Measurements from ENCODE around the gene TWF2. TPM values are rescaled to one million over a fixed set of nuclear protein-coding genes. Genes with fewer than 3 reads are reported as not detected.
"Not testable (repeated sequence)": the region's sequence is repeated elsewhere in the genome, so short reads cannot be mapped to it uniquely, and the experiment has no call there.

Gene TWF2
- 10 to 100 TPM; 69.7 to 76.5 (median 72.8) TPM for total RNA-seq

DNA sequence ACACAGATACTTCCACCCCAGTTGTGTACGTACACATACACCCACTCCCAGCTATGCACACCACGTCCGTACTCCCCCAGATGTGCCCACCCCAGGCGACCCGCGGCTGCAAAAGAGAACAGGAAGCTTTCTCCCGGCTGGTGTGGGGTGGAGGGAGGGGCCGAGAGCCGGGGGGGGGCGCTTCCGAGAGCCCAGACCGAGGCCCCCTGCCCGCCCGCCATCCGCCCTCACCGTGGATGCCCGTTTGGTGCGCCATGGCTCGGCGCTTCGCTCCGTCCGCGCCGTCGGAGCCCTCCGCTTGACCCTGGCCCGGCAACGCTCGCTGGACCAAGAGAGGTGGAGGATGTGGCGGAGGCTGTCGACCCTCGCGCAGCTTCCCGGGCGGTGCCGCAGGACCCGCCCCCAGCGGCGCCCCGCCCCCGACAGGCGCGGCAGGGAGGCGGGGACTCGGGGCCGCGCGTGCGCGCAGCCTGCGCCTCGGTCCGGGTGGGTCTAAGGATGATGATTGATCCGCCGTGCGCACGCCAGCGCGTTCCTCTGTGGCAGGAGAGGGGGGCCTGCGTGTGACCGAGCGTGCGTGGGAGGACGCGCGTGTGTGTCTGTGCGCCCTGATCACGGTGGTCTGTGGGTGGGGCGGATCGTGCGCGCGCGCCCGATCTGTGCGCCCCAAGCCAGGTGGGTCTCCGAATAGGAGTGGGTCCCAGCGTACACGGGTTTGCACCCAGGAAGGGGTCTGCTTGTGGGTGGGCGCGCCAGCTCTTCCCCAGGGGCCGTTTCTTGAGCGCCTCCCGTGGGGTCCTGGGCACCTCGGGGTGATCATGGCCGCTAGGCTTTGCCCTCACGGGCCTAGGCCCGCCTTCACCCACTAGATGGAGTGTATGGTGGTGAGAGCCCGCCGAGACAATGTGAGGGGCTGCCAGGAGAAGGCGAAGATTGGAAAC, at the start of gene TWF2:
Gene TWF2 (minus strand): TSS at position 398 of the 941 bp plus-strand sequence. CDS start 142 bp downstream, at position 256.
- peak within 1 kb of the TSS; percentile 96 for H3K4me3 Mint-ChIP-seq
- H3K9me3 Mint-ChIP-seq, result no peaks in the 10 kb centered on the region
- peaks cover 82% of the 10 kb centered on the region for H3K4me1 Mint-ChIP-seq (ENCODE audit: low read depth)
- peak; percentile 90 for DNase-seq
- no peaks in the 10 kb centered on the region for H3K27me3 Mint-ChIP-seq (ENCODE audit: low read depth)
- peak; percentile 84 to 86 for ATAC-seq
- H3K36me3 Mint-ChIP-seq (ENCODE audit: insufficient read depth), result no peaks in the 10 kb centered on the region

DNA sequence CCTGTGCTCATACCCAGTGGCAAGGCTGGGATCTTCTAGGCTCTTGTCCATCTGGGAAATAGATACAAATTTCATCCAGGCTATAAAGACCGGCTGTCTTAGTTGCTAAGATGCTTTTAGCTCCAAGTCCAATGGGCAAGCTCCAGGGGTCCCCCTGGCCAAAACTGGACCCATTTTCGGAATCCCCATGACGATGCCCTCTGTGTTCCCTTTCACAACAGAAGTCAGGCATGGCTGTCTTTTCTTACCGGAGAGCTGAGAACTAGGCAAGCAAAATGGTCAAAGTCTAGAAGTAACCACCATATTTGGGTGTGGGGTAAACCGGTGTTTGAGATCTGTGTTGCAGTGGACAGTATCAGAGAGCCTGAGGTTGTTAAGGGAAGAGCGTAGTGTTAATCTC, 49.7 kb upstream of the TWF2 start:
- ATAC-seq (no peak), DNase-seq (no peak)
- Mint-ChIP-seq H3K27me3 (ENCODE audit: low read depth) (no peaks in the 10 kb centered on the region), H3K9me3 (no peaks in the 10 kb centered on the region), H3K4me1 (ENCODE audit: low read depth) (peaks cover 29% of the 10 kb centered on the region), H3K4me3 (peak overlapping the region; percentile 98), H3K36me3 (ENCODE audit: insufficient read depth) (peaks cover 7% of the 10 kb centered on the region)

DNA sequence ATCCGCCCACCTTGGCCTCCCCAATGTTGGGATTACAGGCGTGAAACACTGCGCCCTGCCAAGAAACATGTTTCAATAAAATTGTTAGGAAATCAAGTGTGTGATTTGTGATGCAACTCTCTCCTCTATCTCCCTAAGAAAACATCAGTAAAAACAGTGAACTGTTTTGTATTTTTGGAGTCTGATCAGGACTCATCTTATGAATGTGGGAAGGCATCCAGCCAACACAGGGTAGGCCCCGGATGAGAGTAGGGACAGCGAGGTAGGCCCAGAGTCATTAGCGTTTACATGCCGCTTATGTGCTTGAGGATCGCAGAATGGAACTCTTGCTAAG, 47.8 kb upstream of the TWF2 start:
- DNase-seq, result no peak
- Mint-ChIP-seq H3K4me1 (ENCODE audit: low read depth) (peaks cover 45% of the 10 kb centered on the region), H3K4me3 (peak overlapping the region; percentile 98), H3K9me3 (no peaks in the 10 kb centered on the region), H3K36me3 (ENCODE audit: insufficient read depth) (peaks cover 4% of the 10 kb centered on the region), H3K27me3 (ENCODE audit: low read depth) (no peaks in the 10 kb centered on the region)
- ATAC-seq, result no peak

DNA sequence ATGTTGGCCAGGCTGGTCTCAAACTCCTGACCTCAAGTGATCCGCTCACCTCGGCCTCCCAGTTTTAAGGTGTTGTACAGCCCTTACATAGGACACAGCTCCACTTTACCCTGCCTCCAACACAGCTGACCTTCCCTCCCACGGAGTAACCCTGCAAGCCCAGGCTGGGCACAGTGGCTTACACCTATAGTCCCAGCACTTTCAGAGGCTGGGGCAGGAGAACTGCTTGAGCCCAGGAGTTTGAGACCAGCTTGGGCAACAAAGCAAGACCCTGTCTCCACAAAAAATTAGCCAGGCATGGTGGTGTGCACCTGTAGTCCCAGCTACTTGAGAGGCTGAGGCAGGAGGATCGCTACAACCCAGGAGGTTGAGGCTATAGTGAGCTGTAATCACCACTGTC, 45.1 kb upstream of the TWF2 start:
- not testable (repeated sequence) for H3K4me3 Mint-ChIP-seq; H3K27me3 Mint-ChIP-seq (ENCODE audit: low read depth); H3K36me3 Mint-ChIP-seq (ENCODE audit: insufficient read depth); DNase-seq; ATAC-seq; H3K9me3 Mint-ChIP-seq
- H3K4me1 Mint-ChIP-seq (ENCODE audit: low read depth), result peaks cover 55% of the 10 kb centered on the region

DNA sequence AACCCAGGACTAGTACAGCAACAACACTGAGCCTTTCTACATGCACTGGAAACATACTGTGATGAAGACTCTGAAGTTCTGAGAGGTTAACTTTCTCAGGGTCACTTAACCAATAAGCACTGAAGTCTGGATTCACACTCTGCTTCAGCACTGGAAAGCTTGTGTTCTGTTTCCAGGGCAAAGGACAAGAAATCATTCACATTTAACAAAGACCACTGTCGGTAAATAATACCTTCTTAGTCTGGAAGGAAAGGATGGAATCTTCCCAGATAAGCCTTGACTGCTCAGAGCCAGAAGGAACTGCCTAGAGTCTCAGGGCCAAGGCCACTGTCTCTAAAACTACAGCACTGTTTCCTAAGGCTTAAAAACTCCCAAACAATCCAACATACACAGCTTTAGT, 44.3 kb upstream of the TWF2 start:
- Mint-ChIP-seq H3K27me3 (ENCODE audit: low read depth) (no peaks in the 10 kb centered on the region), H3K36me3 (ENCODE audit: insufficient read depth) (no peaks in the 10 kb centered on the region), H3K4me1 (ENCODE audit: low read depth) (peaks cover 51% of the 10 kb centered on the region), H3K9me3 (no peaks in the 10 kb centered on the region), H3K4me3 (no peak overlapping the region)
- ATAC-seq (no peak), DNase-seq (no peak)

DNA sequence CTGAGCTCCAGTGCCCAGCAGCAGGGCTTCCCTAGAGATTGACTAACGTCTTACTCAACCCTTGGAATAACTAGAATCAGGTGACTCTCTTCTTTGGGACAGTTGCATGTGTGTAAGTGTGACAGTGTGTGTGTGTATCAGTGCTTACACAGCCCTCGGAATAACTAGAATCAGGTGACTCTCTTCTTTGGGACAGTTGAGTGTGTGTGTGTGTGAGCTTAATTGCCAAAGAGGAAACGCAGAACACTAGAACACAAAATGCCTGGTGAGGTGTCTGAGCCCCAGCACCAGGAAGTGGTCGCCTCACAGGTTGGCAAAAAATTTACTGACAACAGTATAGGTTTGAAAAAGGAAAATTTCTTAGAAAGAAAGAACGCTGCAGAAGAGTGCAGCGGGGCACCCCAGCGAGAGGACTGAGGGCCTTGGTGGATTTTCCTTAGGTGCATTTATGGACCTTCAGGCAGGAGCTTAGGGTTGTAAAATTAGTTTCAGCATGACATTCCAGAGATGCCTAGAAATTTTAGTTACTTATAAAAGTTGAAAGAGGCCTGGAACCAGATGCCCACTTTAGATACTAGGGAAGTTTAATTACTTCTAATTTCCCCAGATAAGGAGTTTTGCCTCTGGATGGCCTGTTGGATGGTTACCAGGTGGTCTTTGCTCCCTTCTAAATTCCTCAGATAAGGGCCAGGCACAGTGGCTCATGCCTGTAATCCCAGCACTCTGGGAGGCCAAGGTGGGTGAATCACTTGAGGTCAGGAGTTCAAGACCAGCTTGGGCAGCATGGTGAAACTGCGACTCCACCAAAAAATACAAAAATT, 43.2 kb upstream of the TWF2 start:
- H3K27me3 Mint-ChIP-seq (ENCODE audit: low read depth), result no peaks in the 10 kb centered on the region
- DNase-seq (peak; percentile 24), ATAC-seq (no peak)
- no peaks in the 10 kb centered on the region for H3K9me3 Mint-ChIP-seq
- peaks cover 49% of the 10 kb centered on the region for H3K4me1 Mint-ChIP-seq (ENCODE audit: low read depth)
- peak overlapping the region; percentile 45 for H3K4me3 Mint-ChIP-seq
- peaks cover 4% of the 10 kb centered on the region for H3K36me3 Mint-ChIP-seq (ENCODE audit: insufficient read depth)

DNA sequence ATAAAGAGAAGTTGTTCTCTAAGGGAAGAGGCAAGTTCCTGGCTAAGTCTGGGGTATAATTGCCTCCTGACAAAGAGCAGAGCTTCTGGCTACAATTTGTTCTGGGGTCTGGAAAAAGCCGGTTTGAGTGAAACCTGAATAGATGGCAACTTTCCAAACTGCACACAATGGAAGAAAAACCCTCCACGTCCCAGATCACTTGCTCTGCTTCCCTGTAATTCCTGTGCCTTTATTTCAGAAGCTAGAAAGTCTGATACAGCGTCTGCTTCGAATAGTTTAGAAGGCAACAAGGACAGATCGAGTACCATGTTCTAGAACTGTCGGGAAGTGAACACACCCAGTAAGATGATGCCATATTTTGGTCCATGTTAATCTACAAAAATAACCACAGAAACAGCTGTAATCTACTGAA, 41.1 kb upstream of the TWF2 start:
- peaks cover 51% of the 10 kb centered on the region for H3K4me1 Mint-ChIP-seq (ENCODE audit: low read depth)
- peaks cover 15% of the 10 kb centered on the region for H3K36me3 Mint-ChIP-seq (ENCODE audit: insufficient read depth)
- ATAC-seq (no peak), DNase-seq (no peak)
- no peaks in the 10 kb centered on the region for H3K27me3 Mint-ChIP-seq (ENCODE audit: low read depth)
- no peaks in the 10 kb centered on the region for H3K9me3 Mint-ChIP-seq
- peak overlapping the region; percentile 95 for H3K4me3 Mint-ChIP-seq

DNA sequence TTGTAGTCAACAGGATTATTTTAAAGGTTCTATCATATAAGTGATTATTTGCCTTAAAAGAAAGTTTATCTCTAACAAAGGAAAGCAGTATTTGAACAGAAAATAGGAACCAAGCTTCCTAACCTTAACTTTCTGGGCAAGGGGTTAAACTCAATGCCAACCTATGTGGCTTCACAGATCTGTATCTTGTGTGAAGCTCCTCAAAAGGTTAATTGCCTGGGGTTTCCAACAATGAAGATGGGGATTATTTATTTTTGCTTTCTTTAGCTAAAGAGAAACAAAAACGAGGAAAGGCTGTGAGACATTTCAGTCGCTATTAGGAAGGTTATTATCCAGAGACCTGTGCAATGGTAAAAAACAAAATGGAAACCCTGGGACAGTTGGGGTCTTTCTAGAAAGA, 40.6 kb upstream of the TWF2 start:
- Mint-ChIP-seq H3K9me3 (no peaks in the 10 kb centered on the region), H3K36me3 (ENCODE audit: insufficient read depth) (peaks cover 15% of the 10 kb centered on the region), H3K27me3 (ENCODE audit: low read depth) (no peaks in the 10 kb centered on the region), H3K4me3 (peak overlapping the region; percentile 95), H3K4me1 (ENCODE audit: low read depth) (peaks cover 52% of the 10 kb centered on the region)
- ATAC-seq (no peak), DNase-seq (no peak)

DNA sequence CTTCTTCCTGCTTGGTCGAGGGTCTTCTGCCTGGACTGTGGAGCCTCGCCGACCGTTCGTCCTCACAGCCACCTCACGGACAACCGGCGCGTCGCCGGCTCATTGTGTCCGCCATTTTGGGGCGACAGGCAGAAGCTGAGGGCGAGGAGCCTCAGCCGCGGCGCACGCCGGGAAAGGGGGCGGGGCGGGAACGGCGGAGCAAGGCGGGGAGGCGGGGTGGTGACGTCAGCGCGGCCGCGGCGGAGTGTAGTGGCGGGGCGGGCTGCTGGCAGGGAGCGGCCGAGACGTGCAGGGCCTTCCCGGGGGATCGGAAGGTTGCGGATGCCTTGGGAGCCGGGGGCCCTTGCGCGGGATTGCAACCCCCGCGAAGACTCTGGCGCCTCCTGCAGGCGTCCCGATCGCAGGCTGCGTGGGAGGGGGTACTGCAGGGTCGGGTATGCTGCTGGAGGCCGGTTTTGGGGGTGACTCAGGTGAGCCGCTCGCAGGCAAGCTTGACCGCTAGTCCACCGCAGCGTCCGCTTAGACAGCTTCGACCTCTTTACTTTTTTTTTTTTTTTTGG, 39.6 kb upstream of the TWF2 start, which contains the start of gene WDR82:
Gene WDR82 (minus strand): TSS at position 140 of the 560 bp plus-strand sequence. CDS start 288 bp downstream, outside the sequence.
- H3K27me3 Mint-ChIP-seq (ENCODE audit: low read depth), result no peaks in the 10 kb centered on the region
- peak within 1 kb of the TSS; percentile 95 for H3K4me3 Mint-ChIP-seq
- peaks cover 60% of the 10 kb centered on the region for H3K4me1 Mint-ChIP-seq (ENCODE audit: low read depth)
- ATAC-seq, result peak; percentile 82 to 83
- peaks cover 21% of the 10 kb centered on the region for H3K36me3 Mint-ChIP-seq (ENCODE audit: insufficient read depth)
- peak; percentile 98 for DNase-seq
- H3K9me3 Mint-ChIP-seq, result no peaks in the 10 kb centered on the region

DNA sequence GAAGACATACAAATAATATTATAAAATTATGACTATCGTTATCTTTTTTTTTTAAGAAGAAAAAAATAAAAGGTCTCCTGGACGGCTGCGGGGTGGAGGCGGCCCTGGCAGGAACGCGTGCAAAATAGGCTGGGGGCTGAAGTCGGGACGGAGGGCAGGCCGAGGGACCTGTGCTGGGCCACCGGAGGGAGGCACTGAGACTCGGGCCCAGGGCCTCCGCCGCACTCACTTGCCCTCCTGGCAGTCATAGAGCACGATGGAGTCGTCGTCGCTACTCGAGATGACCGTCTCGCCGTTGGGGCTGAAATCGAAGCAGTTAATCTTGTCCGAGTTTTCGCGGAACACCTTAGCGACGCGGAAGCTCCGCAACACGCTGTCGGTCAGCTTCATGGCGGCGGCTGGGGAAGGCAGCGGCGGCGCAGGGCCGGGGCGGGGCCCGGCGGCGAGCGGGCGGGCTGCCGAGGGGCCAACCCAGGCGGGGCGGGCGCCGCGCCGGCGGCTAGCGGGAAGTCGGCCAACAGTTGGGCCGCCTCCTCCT, 39.1 kb upstream of the TWF2 start:
- ATAC-seq (peak; percentile 71 to 73), DNase-seq (peak; percentile 56)
- Mint-ChIP-seq H3K36me3 (ENCODE audit: insufficient read depth) (peaks cover 24% of the 10 kb centered on the region), H3K4me1 (ENCODE audit: low read depth) (peaks cover 60% of the 10 kb centered on the region), H3K4me3 (peak overlapping the region; percentile 95), H3K9me3 (no peaks in the 10 kb centered on the region), H3K27me3 (ENCODE audit: low read depth) (no peaks in the 10 kb centered on the region)

DNA sequence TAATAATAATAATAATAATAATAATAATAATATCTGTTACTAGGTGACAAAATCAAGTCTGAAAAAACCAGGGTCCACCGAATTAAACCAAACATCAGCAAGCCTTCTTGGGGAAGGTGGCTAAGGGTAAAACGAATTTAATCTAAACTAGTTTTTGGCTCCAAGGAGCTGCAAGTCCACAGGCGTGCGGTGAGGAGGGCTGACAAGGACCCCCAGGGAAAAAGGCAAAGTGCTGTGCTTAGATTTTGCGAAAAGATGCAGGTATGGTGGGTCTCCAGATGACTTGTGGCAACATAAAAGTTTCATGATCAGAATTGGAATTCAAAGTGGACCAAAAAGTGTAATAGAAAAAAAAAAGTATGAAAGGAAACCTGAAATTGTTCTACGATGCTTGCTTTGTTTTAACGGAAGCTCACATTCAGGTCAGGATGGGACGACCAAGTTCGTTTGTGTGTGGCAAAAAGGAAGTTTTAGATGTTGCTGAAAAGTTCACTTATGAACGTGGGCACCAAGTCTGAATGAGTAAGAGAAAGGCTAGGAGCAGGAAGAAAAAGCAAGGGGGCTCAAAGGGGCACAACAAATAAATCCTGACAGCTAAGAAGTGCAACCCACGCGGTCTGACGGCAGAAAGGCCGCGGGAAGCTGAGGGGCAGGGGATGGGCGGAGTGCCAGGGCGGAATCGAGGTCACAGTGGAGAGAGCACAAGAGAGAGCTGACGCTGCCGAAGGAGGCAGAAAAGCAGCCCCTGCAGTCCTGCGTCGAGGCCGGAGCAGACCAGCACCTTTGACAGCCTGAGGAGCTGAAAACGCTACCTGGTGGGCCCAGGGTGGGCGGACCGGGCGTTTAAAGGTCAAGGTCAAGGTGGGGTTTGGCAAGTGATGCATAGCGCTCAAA, 38.4 kb upstream of the TWF2 start:
- ATAC-seq (peak; percentile 22 to 28), DNase-seq (peak; percentile 77)
- H3K27me3 Mint-ChIP-seq (ENCODE audit: low read depth), result no peaks in the 10 kb centered on the region
- peak overlapping the region; percentile 95 for H3K4me3 Mint-ChIP-seq
- H3K36me3 Mint-ChIP-seq (ENCODE audit: insufficient read depth), result peaks cover 29% of the 10 kb centered on the region
- H3K4me1 Mint-ChIP-seq (ENCODE audit: low read depth), result peaks cover 60% of the 10 kb centered on the region
- H3K9me3 Mint-ChIP-seq, result no peaks in the 10 kb centered on the region

DNA sequence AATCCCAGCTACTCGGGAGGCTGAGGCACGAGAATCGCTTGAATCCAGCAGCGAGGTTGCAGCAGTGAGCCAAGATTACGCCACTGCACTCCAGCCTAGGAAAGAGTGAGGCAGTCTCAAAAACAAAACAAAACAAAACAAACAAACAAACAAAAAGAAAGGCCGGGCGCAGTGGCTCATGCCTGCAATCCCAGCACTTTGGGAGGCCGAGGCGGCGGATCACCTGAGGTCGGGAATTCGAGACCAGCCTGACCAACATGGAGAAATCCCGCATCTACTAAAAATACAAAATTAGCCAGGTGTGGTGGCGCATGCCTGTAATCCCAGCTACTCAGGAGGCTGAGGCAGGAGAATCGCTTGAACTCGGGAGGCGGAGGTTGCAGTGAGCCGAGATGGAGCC, 35.8 kb upstream of the TWF2 start:
- H3K27me3 Mint-ChIP-seq (ENCODE audit: low read depth); DNase-seq; H3K9me3 Mint-ChIP-seq; ATAC-seq: not testable (repeated sequence)
- Mint-ChIP-seq H3K4me3 (peak overlapping the region; percentile 95), H3K36me3 (ENCODE audit: insufficient read depth) (peaks cover 39% of the 10 kb centered on the region), H3K4me1 (ENCODE audit: low read depth) (peaks cover 66% of the 10 kb centered on the region)

DNA sequence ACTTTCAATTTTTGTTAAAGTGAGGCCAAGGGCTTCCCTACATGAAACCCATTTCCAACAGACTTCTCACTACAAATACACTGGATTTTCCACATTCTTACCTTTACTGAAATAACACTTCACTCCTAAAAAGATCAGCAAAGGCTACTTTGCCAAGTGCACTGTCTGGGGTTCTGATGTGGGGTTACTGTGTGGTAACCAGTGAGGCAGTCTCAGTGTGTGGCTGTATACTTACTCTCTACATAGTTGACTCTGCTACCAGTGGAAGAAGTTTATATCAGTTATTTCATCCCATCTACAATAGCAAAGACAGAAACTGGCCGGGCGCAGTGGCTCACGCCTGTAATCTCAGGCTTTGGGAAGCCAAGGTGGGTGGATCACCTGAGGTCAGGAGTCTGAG, 33.9 kb upstream of the TWF2 start:
- H3K9me3 Mint-ChIP-seq, result no peaks in the 10 kb centered on the region
- H3K4me3 Mint-ChIP-seq, result peak overlapping the region; percentile 95
- H3K4me1 Mint-ChIP-seq (ENCODE audit: low read depth), result peaks cover 73% of the 10 kb centered on the region
- no peak for DNase-seq
- no peak for ATAC-seq
- no peaks in the 10 kb centered on the region for H3K27me3 Mint-ChIP-seq (ENCODE audit: low read depth)
- H3K36me3 Mint-ChIP-seq (ENCODE audit: insufficient read depth), result peaks cover 46% of the 10 kb centered on the region

Measured in activated T-cell treated with anti-CD3 and anti-CD28 coated beads, Interleukin-2, amount 50 U/mL, for 4 hours (primary cell).